Type B pancreatic cell (in vitro differentiated cells): ENCODE results near the gene MPP2. TPM values are rescaled to one million over a fixed set of nuclear protein-coding genes. Genes with fewer than 3 reads are reported as not detected.

Experiments
- DNase-seq: peaks from one replicate; pipeline ENCODE4 v3.0.0; 2021; ENCODE audit warnings: mixed read lengths; ENCODE audit not compliant: unreplicated experiment; ENCODE audit errors: extremely low spot score
- H3K27ac Mint-ChIP-seq: 2 replicates; pipeline ENCODE4 v1.8.0; 2021; ENCODE audit warnings: mild to moderate bottlenecking, mixed read lengths
- H3K27me3 Mint-ChIP-seq: 2 replicates; pipeline ENCODE4 v1.8.0; 2021; ENCODE audit warnings: mixed read lengths
- H3K36me3 Mint-ChIP-seq: 2 replicates; pipeline ENCODE4 v1.8.0; 2021; ENCODE audit warnings: mixed read lengths
- H3K4me1 Mint-ChIP-seq: one replicate; pipeline ENCODE4 v1.8.0; 2021; ENCODE audit warnings: mixed read lengths; ENCODE audit not compliant: unreplicated experiment
- H3K4me3 Mint-ChIP-seq: 2 replicates; pipeline ENCODE4 v1.8.0; 2021; ENCODE audit warnings: mild to moderate bottlenecking, mixed read lengths
- H3K9me3 Mint-ChIP-seq: 2 replicates; pipeline ENCODE4 v1.8.0; 2021; ENCODE audit warnings: mixed read lengths
- total RNA-seq: library from RNA; stranded (reverse); gene quantifications from 2 replicates; pipeline ENCODE4 v1.2.1, GENCODE V29; 2021; ENCODE audit warnings: low replicate concordance
- TF ChIP-seq, protein P1 (sequence below): fragments of 200-600 bp; sonication (generic); conservative IDR thresholded peaks from 2 replicates; pipeline ENCODE4 v1.5.0; 2021; ENCODE audit warnings: antibody characterized with exemption, mild to moderate bottlenecking

Gene MPP2
- total RNA-seq, 1 donor from 2014 or later: 18.5 TPM

DNA sequence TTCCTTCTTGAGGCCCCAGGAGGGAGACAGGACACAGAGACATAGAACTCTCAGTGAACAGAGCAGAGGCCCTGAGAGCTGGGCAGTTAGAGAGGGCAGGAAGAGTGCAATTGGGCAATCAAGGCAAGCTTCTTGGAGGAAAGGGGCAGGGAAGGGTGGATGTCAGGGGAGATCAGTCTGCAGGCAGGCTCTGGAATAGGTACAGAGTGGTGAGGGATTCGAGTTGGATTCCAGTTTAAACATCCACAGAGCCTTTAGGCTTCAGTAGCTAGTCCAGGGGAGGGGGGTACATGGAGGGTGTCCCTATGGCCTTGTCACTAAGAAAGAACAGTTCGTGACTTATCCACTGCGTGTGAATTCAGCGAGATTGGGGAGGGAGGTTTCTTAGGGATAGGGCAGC is 44.4 kb upstream of the MPP2 start:
- peak overlapping the region; percentile 75 for H3K4me3 Mint-ChIP-seq
- H3K27me3 Mint-ChIP-seq: peaks cover 81% of the 10 kb centered on the region
- H3K36me3 Mint-ChIP-seq: no peaks in the 10 kb centered on the region
- DNase-seq: no peak
- H3K27ac Mint-ChIP-seq: no peak overlapping the region
- H3K4me1 Mint-ChIP-seq: peaks cover 6% of the 10 kb centered on the region
- TF ChIP-seq, protein P1, sequence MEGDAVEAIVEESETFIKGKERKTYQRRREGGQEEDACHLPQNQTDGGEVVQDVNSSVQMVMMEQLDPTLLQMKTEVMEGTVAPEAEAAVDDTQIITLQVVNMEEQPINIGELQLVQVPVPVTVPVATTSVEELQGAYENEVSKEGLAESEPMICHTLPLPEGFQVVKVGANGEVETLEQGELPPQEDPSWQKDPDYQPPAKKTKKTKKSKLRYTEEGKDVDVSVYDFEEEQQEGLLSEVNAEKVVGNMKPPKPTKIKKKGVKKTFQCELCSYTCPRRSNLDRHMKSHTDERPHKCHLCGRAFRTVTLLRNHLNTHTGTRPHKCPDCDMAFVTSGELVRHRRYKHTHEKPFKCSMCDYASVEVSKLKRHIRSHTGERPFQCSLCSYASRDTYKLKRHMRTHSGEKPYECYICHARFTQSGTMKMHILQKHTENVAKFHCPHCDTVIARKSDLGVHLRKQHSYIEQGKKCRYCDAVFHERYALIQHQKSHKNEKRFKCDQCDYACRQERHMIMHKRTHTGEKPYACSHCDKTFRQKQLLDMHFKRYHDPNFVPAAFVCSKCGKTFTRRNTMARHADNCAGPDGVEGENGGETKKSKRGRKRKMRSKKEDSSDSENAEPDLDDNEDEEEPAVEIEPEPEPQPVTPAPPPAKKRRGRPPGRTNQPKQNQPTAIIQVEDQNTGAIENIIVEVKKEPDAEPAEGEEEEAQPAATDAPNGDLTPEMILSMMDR: no peak
- no peaks in the 10 kb centered on the region for H3K9me3 Mint-ChIP-seq

DNA sequence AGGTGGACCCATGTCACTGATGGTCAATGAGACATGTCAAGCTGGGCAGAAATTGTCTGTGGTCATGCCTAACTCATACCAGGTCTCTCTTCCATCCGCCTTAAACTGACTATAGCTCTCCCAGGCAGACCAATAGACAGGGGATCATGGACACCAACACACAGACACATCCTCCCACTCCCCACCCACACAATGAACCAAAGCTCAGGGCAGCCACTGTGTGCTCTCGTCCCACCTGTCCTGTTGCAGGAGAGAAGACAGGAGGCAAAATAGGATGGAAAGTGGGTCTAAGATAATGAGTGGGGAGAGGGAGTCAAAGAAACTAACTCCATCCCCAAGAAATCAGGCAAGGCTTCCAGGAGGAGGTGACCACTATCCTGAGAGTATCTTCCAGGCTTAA is 43.2 kb upstream of the MPP2 start:
- peaks cover 14% of the 10 kb centered on the region for H3K4me1 Mint-ChIP-seq
- no peaks in the 10 kb centered on the region for H3K36me3 Mint-ChIP-seq
- TF ChIP-seq, protein P1: no peak
- peaks cover 69% of the 10 kb centered on the region for H3K27me3 Mint-ChIP-seq
- no peak overlapping the region for H3K4me3 Mint-ChIP-seq
- no peak for DNase-seq
- no peaks in the 10 kb centered on the region for H3K9me3 Mint-ChIP-seq
- no peak overlapping the region for H3K27ac Mint-ChIP-seq

DNA sequence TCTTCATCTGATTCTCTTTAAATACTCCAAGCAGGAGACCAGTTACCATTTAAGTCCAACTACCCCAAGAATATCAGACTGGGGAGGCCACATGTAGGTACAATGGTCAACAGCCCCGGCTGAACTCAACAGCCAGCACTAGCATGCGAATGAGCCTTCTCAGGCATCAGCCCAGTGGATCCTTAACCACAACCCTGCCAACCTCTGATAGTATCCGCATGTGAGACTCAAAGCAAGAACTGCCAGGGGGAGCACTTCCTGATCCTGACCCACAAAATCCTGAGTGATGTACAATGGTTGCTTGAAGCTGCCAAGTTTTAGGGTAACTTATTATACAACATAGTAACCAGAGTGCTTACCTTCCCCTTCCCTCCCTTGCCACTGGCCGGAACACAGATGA is 42.4 kb upstream of the MPP2 start:
- Mint-ChIP-seq H3K9me3 (no peaks in the 10 kb centered on the region), H3K36me3 (no peaks in the 10 kb centered on the region), H3K4me1 (peaks cover 14% of the 10 kb centered on the region), H3K27ac (no peak overlapping the region), H3K4me3 (no peak overlapping the region), H3K27me3 (peaks cover 61% of the 10 kb centered on the region)
- TF ChIP-seq, protein P1: no peak
- DNase-seq: no peak

DNA sequence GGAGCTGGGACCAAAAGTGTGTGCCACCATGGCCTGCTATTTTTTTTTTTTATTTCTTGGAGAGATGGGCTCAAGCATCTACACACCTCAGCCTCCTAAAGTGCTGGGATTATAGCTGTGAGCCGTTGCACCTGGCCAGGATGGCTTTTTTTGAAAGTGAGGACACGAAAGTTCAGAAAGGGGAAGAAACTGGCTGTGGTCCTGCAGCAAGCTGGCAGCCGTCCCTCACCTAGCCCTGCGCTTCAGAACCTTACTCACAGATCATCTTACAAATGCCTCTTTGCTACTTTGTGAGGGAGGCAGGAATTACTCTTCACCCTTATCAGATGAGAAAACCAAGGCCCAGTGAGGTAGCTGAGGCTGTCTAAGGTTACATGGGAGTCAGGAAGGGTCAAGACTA is 39.4 kb upstream of the MPP2 start:
- Mint-ChIP-seq H3K4me1 (peaks cover 14% of the 10 kb centered on the region), H3K27me3 (peaks cover 35% of the 10 kb centered on the region), H3K36me3 (no peaks in the 10 kb centered on the region), H3K9me3 (no peaks in the 10 kb centered on the region), H3K27ac (no peak overlapping the region), H3K4me3 (no peak overlapping the region)
- TF ChIP-seq, protein P1: no peak
- no peak for DNase-seq

DNA sequence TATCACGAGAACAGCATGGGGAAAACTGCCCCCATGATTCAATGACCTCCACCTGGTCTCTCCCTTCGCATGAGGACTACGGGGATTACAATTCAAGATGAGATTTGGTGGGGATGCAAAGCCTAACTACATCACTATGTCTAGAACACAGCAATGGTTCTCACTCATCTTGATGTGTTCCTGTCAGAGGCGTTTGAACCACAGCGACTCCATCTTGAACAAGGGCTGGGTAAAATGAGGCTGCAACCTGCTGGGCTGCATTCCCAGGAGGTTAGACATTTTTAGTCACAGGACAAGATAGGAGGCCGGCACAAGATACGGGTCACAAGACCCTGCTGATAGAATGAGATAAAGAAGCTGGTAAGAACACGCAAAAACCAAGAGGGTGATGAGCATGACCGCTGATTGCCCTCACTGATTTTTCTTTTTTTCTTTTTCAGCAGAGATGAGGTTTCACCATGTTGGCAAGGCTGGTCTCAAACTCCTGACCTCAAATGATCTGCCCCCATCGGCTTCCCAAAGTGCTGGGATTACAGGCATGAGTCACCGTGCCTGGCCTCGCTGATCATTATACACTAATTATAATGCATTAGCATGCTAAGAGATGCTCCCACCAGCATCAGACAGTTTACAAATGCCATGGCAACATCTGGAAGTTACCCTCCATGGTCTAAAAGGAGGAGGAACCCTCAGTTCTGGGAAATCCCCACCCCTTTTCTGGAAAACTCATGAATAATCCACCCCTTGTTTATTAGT is 37.9 kb upstream of the MPP2 start:
- no peak for DNase-seq
- Mint-ChIP-seq H3K4me1 (peaks cover 17% of the 10 kb centered on the region), H3K27ac (no peak overlapping the region), H3K36me3 (no peaks in the 10 kb centered on the region), H3K4me3 (no peak overlapping the region), H3K27me3 (peaks cover 23% of the 10 kb centered on the region), H3K9me3 (no peaks in the 10 kb centered on the region)
- TF ChIP-seq, protein P1: no peak
